Caco-2 (cell line): ENCODE data around the gene TNFRSF21. TPM values are rescaled to one million over a fixed set of nuclear protein-coding genes. Genes with fewer than 3 reads are reported as not detected.

ENCODE experiments used
- BruUV-seq: library from RNA; stranded (reverse); fragments of 400-500 nt; replicated peaks from 2 replicates; lab custom pipeline; 2021; lab: Mats Ljungman, UMichigan
- CTCF ChIA-PET: fragments of 300-600 bp; sonication (Branson Sonifier 250); formaldehyde crosslinking; loops from one replicate; lab custom pipeline; 2022; ENCODE audit warnings: antibody characterized with exemption; lab: Charles Lee
- POLR2A ChIA-PET: fragments of 300-600 bp; sonication (Branson Sonifier 250); formaldehyde crosslinking; loops from one replicate; lab custom pipeline; 2022; ENCODE audit warnings: antibody characterized with exemption; lab: Charles Lee
- DNase-seq, 2 experiments: peaks; one replicate each; pipeline versions ENCODE4 v3.0.0 to v3.0.0-alpha.2; 2020 to 2022
- H3K27me3 ChIP-seq: replicated peaks from 2 replicates; pipeline ENCODE4 v1.6.0; 2011; ENCODE audit warnings: low read length; ENCODE audit not compliant: control insufficient read depth, insufficient read depth
- H3K36me3 ChIP-seq: 2 replicates; pipeline ENCODE4 v1.5.1; 2011; ENCODE audit warnings: low read length; ENCODE audit not compliant: control insufficient read depth, insufficient read depth
- H3K4me1 ChIP-seq: fragments of 250-450 bp; sonication (Bioruptor Pico); 2 replicates; pipeline ENCODE4 v1.5.1; 2020; ENCODE audit warnings: mild to moderate bottlenecking
- H3K4me3 ChIP-seq: 2 replicates; pipeline ENCODE4 v1.5.1; 2011; ENCODE audit warnings: low read depth, mild to moderate bottlenecking, control low read depth, low read length
- H3K9me3 ChIP-seq: fragments of 250-450 bp; sonication (Bioruptor Pico); 2 replicates; pipeline ENCODE4 v1.5.1; 2020; ENCODE audit warnings: mild to moderate bottlenecking, moderate library complexity
- H3K27ac Mint-ChIP-seq: one replicate; pipeline ENCODE4 v1.8.0; 2022; ENCODE audit warnings: mixed read lengths; ENCODE audit not compliant: unreplicated experiment
- H3K27me3 Mint-ChIP-seq: one replicate; pipeline ENCODE4 v1.8.0; 2022; ENCODE audit warnings: mixed read lengths; ENCODE audit not compliant: insufficient read depth, unreplicated experiment
- H3K36me3 Mint-ChIP-seq: one replicate; pipeline ENCODE4 v1.8.0; 2022; ENCODE audit warnings: mild to moderate bottlenecking, mixed read lengths; ENCODE audit not compliant: insufficient read depth, unreplicated experiment
- H3K4me1 Mint-ChIP-seq: one replicate; pipeline ENCODE4 v1.8.0; 2022; ENCODE audit warnings: low read depth, mixed read lengths; ENCODE audit not compliant: unreplicated experiment
- H3K4me3 Mint-ChIP-seq: one replicate; pipeline ENCODE4 v1.8.0; 2022; ENCODE audit warnings: mild to moderate bottlenecking, moderate library complexity, mixed read lengths; ENCODE audit not compliant: unreplicated experiment
- H3K9me3 Mint-ChIP-seq: one replicate; pipeline ENCODE4 v1.8.0; 2022; ENCODE audit warnings: mixed read lengths; ENCODE audit not compliant: unreplicated experiment
- CTCF ChIP-seq, 2 experiments: fragments of 200-600 bp in 1 of 2; IDR thresholded peaks; 1 replicate in 1 of 2; 2 replicates in 1 of 2; pipeline versions ENCODE4 v1.5.1 to v1.8.0; 2011 to 2022; ENCODE audit warnings: antibody characterized with exemption in 1 of 2, control low read depth in 1 of 2, inconsistent platforms in 1 of 2, low read depth in 1 of 2, low read length in 1 of 2, mild to moderate bottlenecking in 1 of 2, moderate library complexity in 1 of 2; ENCODE audit not compliant: insufficient read depth in 1 of 2, severe bottlenecking in 1 of 2, unreplicated experiment in 1 of 2
- intact Hi-C: fragments of 100-400 bp; cut with micrococcal nuclease; formaldehyde crosslinking; loops from one replicate; pipeline ENCODE4 v1.10.0; 2022; ENCODE audit not compliant: unreplicated experiment
- total RNA-seq: library from RNA; stranded (reverse); gene quantifications from 2 replicates; pipeline ENCODE4 v1.2.3, GENCODE V29; 2022

Gene TNFRSF21
- total RNA-seq, 1 experiment from 2014 or later = 60.8 TPM

- no peaks in the 10 kb centered on the region for H3K4me1 ChIP-seq
- no peak for DNase-seq
- intact Hi-C loops = no loop called here
Measured at GRCh38 chr6:47206626-47207025, 103.1 kb downstream of the TNFRSF21 start.

GRCh38 chr6:47203938-47204611 lies 105.6 kb downstream of the TNFRSF21 start:
- intact Hi-C loops = no loop called here
- POLR2A ChIA-PET = no interaction called here
- no peaks in the 10 kb centered on the region for H3K27me3 Mint-ChIP-seq

More at GRCh38 chr6:47206626-47207025, 103.1 kb downstream of the TNFRSF21 start:
- peaks cover 21% of the 10 kb centered on the region for H3K4me1 Mint-ChIP-seq
- Histone ChIP-seq H3K36me3 (no peaks in the 10 kb centered on the region), H3K9me3 (no peaks in the 10 kb centered on the region), H3K27me3 (no peaks in the 10 kb centered on the region), H3K4me3 (no peak overlapping the region)
- H3K27ac Mint-ChIP-seq = no peak overlapping the region
- H3K36me3 Mint-ChIP-seq = no peaks in the 10 kb centered on the region
- TF ChIP-seq CTCF (IDR thresholded peaks at IDR 0.05; ENCODE audit: insufficient read depth in 1 of 2, low read depth in 1 of 2, low read length in 1 of 2, severe bottlenecking in 1 of 2, unreplicated experiment in 1 of 2) = no peak
- ChIA-PET CTCF (no interaction called here), POLR2A (no interaction called here)
- no peaks in the 10 kb centered on the region for H3K27me3 Mint-ChIP-seq
- peaks cover 9% of the 10 kb centered on the region for H3K9me3 Mint-ChIP-seq
- H3K4me3 Mint-ChIP-seq = no peak overlapping the region
- no TSS peak for BruUV-seq

GRCh38 chr6:47203266-47203937 lies 106.3 kb downstream of the TNFRSF21 start:
- peaks cover 4% of the 10 kb centered on the region; the same call in 1 of the 2 replicates for H3K4me1 ChIP-seq
- BruUV-seq = no TSS peak
- ChIA-PET POLR2A (no interaction called here), CTCF (no interaction called here)
- no peak for TF ChIP-seq CTCF (IDR thresholded peaks at IDR 0.05; ENCODE audit: insufficient read depth in 1 of 2, low read depth in 1 of 2, low read length in 1 of 2, severe bottlenecking in 1 of 2, unreplicated experiment in 1 of 2)
- H3K4me3 ChIP-seq = no peak overlapping the region
- Mint-ChIP-seq H3K9me3 (peaks cover 14% of the 10 kb centered on the region), H3K4me3 (no peak overlapping the region), H3K27ac (peak overlapping the region; percentile 17), H3K4me1 (peaks cover 21% of the 10 kb centered on the region), H3K27me3 (no peaks in the 10 kb centered on the region), H3K36me3 (no peaks in the 10 kb centered on the region)
- DNase-seq = no peak
- H3K9me3 ChIP-seq = no peaks in the 10 kb centered on the region
- intact Hi-C loops = no loop called here
- no peaks in the 10 kb centered on the region for H3K36me3 ChIP-seq
- H3K27me3 ChIP-seq = no peaks in the 10 kb centered on the region

More at GRCh38 chr6:47203938-47204611, 105.6 kb downstream of the TNFRSF21 start:
- TF ChIP-seq CTCF (IDR thresholded peaks at IDR 0.05; ENCODE audit: insufficient read depth in 1 of 2, low read depth in 1 of 2, low read length in 1 of 2, severe bottlenecking in 1 of 2, unreplicated experiment in 1 of 2) = no peak
- no peaks in the 10 kb centered on the region for H3K36me3 Mint-ChIP-seq
- CTCF ChIA-PET = no interaction called here
- H3K4me3 Mint-ChIP-seq = no peak overlapping the region
- H3K4me1 Mint-ChIP-seq = peaks cover 21% of the 10 kb centered on the region
- H3K9me3 ChIP-seq = no peaks in the 10 kb centered on the region
- peaks cover 4% of the 10 kb centered on the region; the same call in 1 of the 2 replicates for H3K4me1 ChIP-seq
- DNase-seq = no peak
- peaks cover 12% of the 10 kb centered on the region for H3K9me3 Mint-ChIP-seq
- H3K4me3 ChIP-seq = no peak overlapping the region
- no peaks in the 10 kb centered on the region for H3K27me3 ChIP-seq
- no peaks in the 10 kb centered on the region for H3K36me3 ChIP-seq
- no peak overlapping the region for H3K27ac Mint-ChIP-seq
- BruUV-seq = no TSS peak
